ENCODE data around the gene AHNAK. TPM values are rescaled to one million over a fixed set of nuclear protein-coding genes. Genes with fewer than 3 reads are reported as not detected.

AHNAK gene
- total RNA-seq, 1 donor from 2014 or later, result 296 TPM

GRCh38 chr11:62401811-62402210, 144.8 kb downstream of the AHNAK start:
- TF ChIP-seq CTCF (conservative IDR thresholded peaks at IDR 0.05; ENCODE audit: low read depth, low read length), result no peak
- DNase-seq (ENCODE audit: low read depth), result no peak
- H3K4me3 ChIP-seq (ENCODE audit: low read depth, low read length), result no peak overlapping the region

- no peak for TF ChIP-seq CTCF (conservative IDR thresholded peaks at IDR 0.05; ENCODE audit: low read depth, low read length)
- no peak for DNase-seq (ENCODE audit: low read depth)
- H3K4me3 ChIP-seq (ENCODE audit: low read depth, low read length), result no peak overlapping the region
Measured at GRCh38 chr11:62401356-62401755, 145.2 kb downstream of the AHNAK start.

GRCh38 chr11:62400760-62401159, 145.8 kb downstream of the AHNAK start:
- DNase-seq (ENCODE audit: low read depth), result no peak

GRCh38 chr11:62400281-62400680, 146.3 kb downstream of the AHNAK start:
- TF ChIP-seq CTCF (conservative IDR thresholded peaks at IDR 0.05; ENCODE audit: low read depth, low read length), result no peak
- H3K4me3 ChIP-seq (ENCODE audit: low read depth, low read length), result no peak overlapping the region
- no peak for DNase-seq (ENCODE audit: low read depth)

More at GRCh38 chr11:62400760-62401159, 145.8 kb downstream of the AHNAK start:
- no peak for TF ChIP-seq CTCF (conservative IDR thresholded peaks at IDR 0.05; ENCODE audit: low read depth, low read length)
- no peak overlapping the region for H3K4me3 ChIP-seq (ENCODE audit: low read depth, low read length)

GRCh38 chr11:62399878-62400266, 146.7 kb downstream of the AHNAK start:
- DNase-seq (ENCODE audit: low read depth), result no peak
- no peak for TF ChIP-seq CTCF (conservative IDR thresholded peaks at IDR 0.05; ENCODE audit: low read depth, low read length)
- H3K4me3 ChIP-seq (ENCODE audit: low read depth, low read length), result no peak overlapping the region

GRCh38 chr11:62399172-62399877, 147.3 kb downstream of the AHNAK start:
- no peak for DNase-seq (ENCODE audit: low read depth)
- no peak for TF ChIP-seq CTCF (conservative IDR thresholded peaks at IDR 0.05; ENCODE audit: low read depth, low read length)
- H3K4me3 ChIP-seq (ENCODE audit: low read depth, low read length), result no peak overlapping the region
